GM08714 (cell line): ENCODE results near the gene YTHDC2.

Source experiments
- H3K4me3 ChIP-seq: fragments of 200-500 bp; sonication (Bioruptor generic); 2 replicates; pipeline ENCODE4 v1.5.1; 2014; ENCODE audit warnings: mild to moderate bottlenecking, low read length, inconsistent platforms
- ZNF274 ChIP-seq: IDR thresholded peaks from 2 replicates; pipeline ENCODE4 v1.6.1; 2012; ENCODE audit warnings: mild to moderate bottlenecking, low read depth, low read length

The YTHDC2 gene

GRCh38 chr5:113607361-113607760 is 93.9 kb downstream of the YTHDC2 start:
- H3K4me3 ChIP-seq = no peak overlapping the region
- TF ChIP-seq ZNF274 = no peak

GRCh38 chr5:113608113-113608596 is 94.7 kb downstream of the YTHDC2 start:
- TF ChIP-seq ZNF274 = no peak
- no peak overlapping the region for H3K4me3 ChIP-seq

- no peak for TF ChIP-seq ZNF274
- H3K4me3 ChIP-seq = no peak overlapping the region
These were observed 98.6 kb downstream of the YTHDC2 start for GRCh38 chr5:113612060-113612496.

- TF ChIP-seq ZNF274 = no peak
- no peak overlapping the region for H3K4me3 ChIP-seq
These were observed 100.7 kb downstream of the YTHDC2 start for GRCh38 chr5:113614191-113614590.

- no peak overlapping the region for H3K4me3 ChIP-seq
- TF ChIP-seq ZNF274 = no peak
These were observed 102.2 kb downstream of the YTHDC2 start for GRCh38 chr5:113615708-113616107.

GRCh38 chr5:113617191-113617796 is 103.8 kb downstream of the YTHDC2 start:
- H3K4me3 ChIP-seq = no peak overlapping the region
- TF ChIP-seq ZNF274 = no peak

- TF ChIP-seq ZNF274 = no peak
- H3K4me3 ChIP-seq = no peak overlapping the region
These were observed 119.5 kb downstream of the YTHDC2 start for GRCh38 chr5:113632996-113633395.

- H3K4me3 ChIP-seq = no peak overlapping the region
These were observed 121.5 kb downstream of the YTHDC2 start for GRCh38 chr5:113634957-113635356.

GRCh38 chr5:113641715-113642114 is 128.2 kb downstream of the YTHDC2 start:
- no peak overlapping the region for H3K4me3 ChIP-seq
- no peak for TF ChIP-seq ZNF274

More at GRCh38 chr5:113634957-113635356, 121.5 kb downstream of the YTHDC2 start:
- TF ChIP-seq ZNF274 = no peak
